ENCODE measurements around the gene NFIC. TPM values are rescaled to one million over a fixed set of nuclear protein-coding genes. Genes with fewer than 3 reads are reported as not detected.
A peak's percentile ranks its signal among the peaks of the same experiment; 100 is the strongest.
"Not testable (repeated sequence)": the region's sequence is repeated elsewhere in the genome, so short reads cannot be mapped to it uniquely, and the experiment has no call there.

Gene NFIC
- polyA plus RNA-seq, 2 donors = 15.4 to 48.1 TPM

DNA sequence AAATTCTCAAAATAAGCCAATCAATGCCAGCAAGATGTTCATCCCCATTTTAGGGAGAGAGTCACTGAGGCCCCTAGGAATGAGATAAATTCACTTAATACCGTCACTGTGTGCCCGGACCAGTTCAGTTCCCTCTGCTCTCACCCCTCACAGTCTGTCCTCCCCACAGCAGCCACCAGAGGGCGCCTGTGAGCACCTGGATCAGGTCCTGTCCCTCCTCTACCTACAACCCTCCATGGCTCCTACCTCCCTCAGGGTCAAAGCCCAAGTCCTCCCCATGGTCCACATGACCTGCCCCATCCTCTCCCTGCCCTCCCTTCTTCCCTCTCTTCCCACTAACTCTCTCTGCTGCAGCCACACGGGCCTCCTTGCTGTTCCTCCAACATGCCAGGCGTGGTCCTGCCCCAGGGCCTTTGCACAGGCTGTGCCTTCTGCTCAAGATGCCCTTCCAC, 42.0 kb upstream of the NFIC start:
- WGBS, 2 donors = 40 to 42% methylated on average over 5 of the region's 5 CpGs
- no peak overlapping the region for H3K27ac ChIP-seq (ENCODE audit: low read depth in 2 of 2, low read length in 1 of 2)
- H3K4me1 ChIP-seq (ENCODE audit: control insufficient read depth in 2 of 2, insufficient read depth in 2 of 2, low read length in 1 of 2) = no peaks in the 10 kb centered on the region

DNA sequence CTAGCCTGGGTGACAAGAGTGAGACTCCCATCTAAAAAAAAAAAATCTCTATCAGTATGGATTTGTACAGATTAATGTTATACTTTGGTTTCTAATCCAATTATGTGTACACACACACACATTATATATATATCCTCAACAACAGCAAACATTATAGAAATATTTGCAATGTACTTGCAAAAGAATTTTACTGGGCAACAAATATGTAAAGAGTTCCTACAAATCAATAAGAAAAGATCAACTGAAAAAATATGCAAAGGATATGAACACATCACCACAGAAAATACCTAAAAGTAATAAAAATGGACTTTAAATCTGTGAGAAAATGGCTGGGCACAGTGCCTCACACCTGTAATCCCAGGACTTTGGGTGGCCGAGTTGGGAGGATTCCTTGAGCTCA, 40.9 kb upstream of the NFIC start:
- 84 to 95% methylated on average over 1 of the region's 1 CpG for WGBS, 2 donors
- no peaks in the 10 kb centered on the region for H3K4me1 ChIP-seq (ENCODE audit: control insufficient read depth in 2 of 2, insufficient read depth in 2 of 2, low read length in 1 of 2)
- no peak overlapping the region for H3K27ac ChIP-seq (ENCODE audit: low read depth in 2 of 2, low read length in 1 of 2)
- H3K9me3 ChIP-seq (ENCODE audit: control insufficient read depth in 2 of 2, insufficient read depth in 1 of 2, low read depth in 1 of 2, low read length in 1 of 2) = peaks cover 0 to 4% of the 10 kb centered on the region in 2 donors
- no peak overlapping the region for H3K4me3 ChIP-seq (ENCODE audit: low read depth in 1 of 2, low read length in 2 of 2)
- no peaks in the 10 kb centered on the region for H3K27me3 ChIP-seq (ENCODE audit: control insufficient read depth in 1 of 2, insufficient read depth in 2 of 2, low read length in 2 of 2)
- H3K36me3 ChIP-seq (ENCODE audit: control insufficient read depth in 2 of 2, insufficient read depth in 2 of 2, low read length in 1 of 2) = no peaks in the 10 kb centered on the region

More for the DNA sequence above, 42.0 kb upstream of the NFIC start:
- Histone ChIP-seq H3K36me3 (ENCODE audit: control insufficient read depth in 2 of 2, insufficient read depth in 2 of 2, low read length in 1 of 2) (no peaks in the 10 kb centered on the region), H3K4me3 (ENCODE audit: low read depth in 1 of 2, low read length in 2 of 2) (no peak overlapping the region), H3K27me3 (ENCODE audit: control insufficient read depth in 1 of 2, insufficient read depth in 2 of 2, low read length in 2 of 2) (no peaks in the 10 kb centered on the region), H3K9me3 (ENCODE audit: control insufficient read depth in 2 of 2, insufficient read depth in 1 of 2, low read depth in 1 of 2, low read length in 1 of 2) (peaks cover 0 to 4% of the 10 kb centered on the region in 2 donors)

DNA sequence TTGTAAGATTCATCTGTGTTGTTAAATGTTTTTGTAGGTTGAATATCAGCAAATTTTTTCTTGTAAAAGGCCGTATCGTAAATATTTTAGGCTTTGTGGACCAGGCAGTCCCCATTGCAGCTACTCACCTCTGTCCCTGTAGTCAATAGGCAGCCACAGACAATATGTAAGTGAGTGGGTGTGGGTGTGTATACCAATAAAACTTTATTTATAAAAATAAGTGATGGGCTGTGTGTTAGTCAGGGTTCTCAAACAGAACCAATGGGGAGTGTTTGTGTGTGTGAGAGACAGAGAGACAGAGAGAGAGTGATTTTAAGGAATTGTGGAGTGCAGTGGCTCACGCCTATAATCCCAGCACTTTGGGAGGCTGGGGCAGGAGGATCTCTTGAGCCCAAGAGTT, 37.6 kb upstream of the NFIC start:
- Histone ChIP-seq H3K27ac (ENCODE audit: low read depth in 2 of 2, low read length in 1 of 2) (no peak overlapping the region), H3K27me3 (ENCODE audit: control insufficient read depth in 1 of 2, insufficient read depth in 2 of 2, low read length in 2 of 2) (no peaks in the 10 kb centered on the region), H3K4me1 (ENCODE audit: control insufficient read depth in 2 of 2, insufficient read depth in 2 of 2, low read length in 1 of 2) (no peaks in the 10 kb centered on the region), H3K36me3 (ENCODE audit: control insufficient read depth in 2 of 2, insufficient read depth in 2 of 2, low read length in 1 of 2) (no peaks in the 10 kb centered on the region), H3K4me3 (ENCODE audit: low read depth in 1 of 2, low read length in 2 of 2) (no peak overlapping the region), H3K9me3 (ENCODE audit: control insufficient read depth in 2 of 2, insufficient read depth in 1 of 2, low read depth in 1 of 2, low read length in 1 of 2) (no peaks in the 10 kb centered on the region)
- WGBS, 2 donors = 94 to 96% methylated on average over 3 of the region's 3 CpGs

DNA sequence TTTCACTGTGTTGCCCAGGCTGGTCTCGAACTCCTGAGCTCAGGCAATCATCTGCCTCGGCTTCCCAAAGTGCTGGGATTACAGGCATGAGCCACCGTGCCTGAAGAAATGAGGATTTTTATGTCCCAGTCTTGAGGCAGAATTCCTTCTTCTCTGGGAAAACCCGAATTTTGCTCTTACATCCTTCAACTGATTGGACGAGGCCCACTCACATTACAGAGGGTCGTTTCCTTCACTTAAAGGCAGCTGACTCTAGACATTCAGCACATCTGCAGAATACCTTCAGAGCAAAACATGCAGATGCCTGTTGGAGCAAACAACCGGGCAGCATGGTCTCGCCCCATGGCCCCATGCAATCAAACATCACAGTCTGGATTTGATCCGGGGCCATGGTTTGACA, 36.3 kb upstream of the NFIC start:
- Histone ChIP-seq H3K27ac (ENCODE audit: low read depth in 2 of 2, low read length in 1 of 2) (no peak overlapping the region), H3K4me3 (ENCODE audit: low read depth in 1 of 2, low read length in 2 of 2) (no peak overlapping the region), H3K9me3 (ENCODE audit: control insufficient read depth in 2 of 2, insufficient read depth in 1 of 2, low read depth in 1 of 2, low read length in 1 of 2) (no peaks in the 10 kb centered on the region), H3K4me1 (ENCODE audit: control insufficient read depth in 2 of 2, insufficient read depth in 2 of 2, low read length in 1 of 2) (no peaks in the 10 kb centered on the region), H3K27me3 (ENCODE audit: control insufficient read depth in 1 of 2, insufficient read depth in 2 of 2, low read length in 2 of 2) (no peaks in the 10 kb centered on the region), H3K36me3 (ENCODE audit: control insufficient read depth in 2 of 2, insufficient read depth in 2 of 2, low read length in 1 of 2) (no peaks in the 10 kb centered on the region)
- WGBS, 2 donors = 62 to 70% methylated on average over 9 of the region's 9 CpGs

DNA sequence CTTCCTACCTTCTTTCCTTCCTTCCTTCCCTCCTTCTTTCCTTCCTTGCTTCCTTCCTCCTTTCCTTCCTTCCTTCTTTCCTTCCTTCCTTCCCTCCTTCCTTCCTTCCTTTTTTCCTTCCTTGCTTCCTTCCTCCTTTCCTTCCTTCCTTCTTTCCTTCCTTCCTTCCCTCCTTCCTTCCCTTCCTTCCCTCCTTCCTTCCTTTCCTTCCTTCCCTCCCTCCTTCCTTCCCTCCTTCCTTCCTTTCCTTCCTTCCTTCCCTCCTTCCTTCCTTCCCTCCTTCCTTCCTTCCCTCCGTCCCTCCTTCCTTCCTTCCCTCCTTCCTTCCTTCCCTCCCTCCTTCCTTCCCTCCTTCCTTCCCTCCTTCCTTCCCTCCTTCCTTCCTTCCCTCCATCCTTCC, 34.2 kb upstream of the NFIC start:
- not testable (repeated sequence) for H3K27me3 ChIP-seq (ENCODE audit: control insufficient read depth in 1 of 2, insufficient read depth in 2 of 2, low read length in 2 of 2); H3K4me3 ChIP-seq (ENCODE audit: low read depth in 1 of 2, low read length in 2 of 2); H3K27ac ChIP-seq (ENCODE audit: low read depth in 2 of 2, low read length in 1 of 2); H3K36me3 ChIP-seq (ENCODE audit: control insufficient read depth in 2 of 2, insufficient read depth in 2 of 2, low read length in 1 of 2); H3K9me3 ChIP-seq (ENCODE audit: control insufficient read depth in 2 of 2, insufficient read depth in 1 of 2, low read depth in 1 of 2, low read length in 1 of 2)
- 80 to 100% methylated on average over 1 of the region's 1 CpG for WGBS, 2 donors
- peaks cover 6 to 15% of the 10 kb centered on the region in 2 donors for H3K4me1 ChIP-seq (ENCODE audit: control insufficient read depth in 2 of 2, insufficient read depth in 2 of 2, low read length in 1 of 2)

DNA sequence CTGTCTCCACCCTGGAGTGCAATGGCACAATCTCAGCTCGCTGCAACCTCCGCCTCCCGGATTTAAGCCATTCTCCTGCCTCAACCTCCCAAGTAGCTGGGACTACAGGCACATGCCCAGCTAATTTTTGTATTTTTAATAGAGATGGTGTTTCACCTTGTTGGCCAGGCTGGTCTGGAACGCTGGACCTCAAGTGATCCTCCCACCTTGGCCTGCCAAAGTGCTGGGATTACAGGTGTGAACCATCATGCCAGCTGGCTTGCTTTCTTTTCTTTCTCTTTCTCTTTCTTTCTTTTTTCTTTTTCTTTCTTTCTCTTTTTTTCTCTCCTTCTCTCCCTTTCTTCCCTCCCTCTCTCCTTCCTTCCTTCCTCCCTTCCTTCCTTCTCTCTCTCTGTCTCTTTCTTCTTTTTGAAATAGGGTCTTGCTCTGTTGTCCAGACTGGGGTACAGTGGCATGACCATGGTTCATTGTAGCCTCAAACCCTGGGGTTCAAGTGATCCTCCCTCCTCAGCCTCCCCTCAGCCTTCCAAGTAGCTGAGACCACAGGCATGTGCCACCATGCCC, 33.3 kb upstream of the NFIC start:
- H3K4me1 ChIP-seq (ENCODE audit: control insufficient read depth in 2 of 2, insufficient read depth in 2 of 2, low read length in 1 of 2) = peaks cover 9 to 19% of the 10 kb centered on the region in 2 donors
- no peaks in the 10 kb centered on the region for H3K36me3 ChIP-seq (ENCODE audit: control insufficient read depth in 2 of 2, insufficient read depth in 2 of 2, low read length in 1 of 2)
- H3K4me3 ChIP-seq (ENCODE audit: low read depth in 1 of 2, low read length in 2 of 2) = no peak overlapping the region
- 61 to 70% methylated on average over 4 of the region's 4 CpGs for WGBS, 2 donors
- peak overlapping the region; percentile 22 to 43 for H3K27ac ChIP-seq (ENCODE audit: low read depth in 2 of 2, low read length in 1 of 2)
- H3K27me3 ChIP-seq (ENCODE audit: control insufficient read depth in 1 of 2, insufficient read depth in 2 of 2, low read length in 2 of 2) = no peaks in the 10 kb centered on the region
- H3K9me3 ChIP-seq (ENCODE audit: control insufficient read depth in 2 of 2, insufficient read depth in 1 of 2, low read depth in 1 of 2, low read length in 1 of 2) = no peaks in the 10 kb centered on the region

DNA sequence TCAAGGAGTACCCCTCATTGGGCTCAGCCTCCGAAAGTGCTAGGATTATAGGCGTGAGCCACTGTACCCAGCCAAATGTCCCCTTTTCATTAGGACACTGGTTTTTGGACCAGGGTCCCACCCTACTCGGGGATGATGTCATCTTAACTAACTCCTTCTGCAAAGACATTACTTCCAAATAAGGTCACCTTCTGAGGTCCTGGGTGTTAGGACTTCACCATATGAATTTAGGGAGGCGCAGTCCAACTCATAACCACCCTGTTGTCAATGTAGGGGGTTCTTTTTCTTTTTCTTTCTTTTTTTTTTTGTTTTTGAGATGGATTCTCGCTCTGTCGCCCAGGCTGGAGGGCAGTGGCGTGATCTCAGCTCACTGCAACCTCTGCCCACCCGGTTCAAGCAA, 32.7 kb upstream of the NFIC start:
- H3K27ac ChIP-seq (ENCODE audit: low read depth in 2 of 2, low read length in 1 of 2) = peak overlapping the region; percentile 22 to 43
- WGBS, 2 donors = 81% methylated on average over 8 of the region's 8 CpGs
- no peaks in the 10 kb centered on the region for H3K9me3 ChIP-seq (ENCODE audit: control insufficient read depth in 2 of 2, insufficient read depth in 1 of 2, low read depth in 1 of 2, low read length in 1 of 2)
- H3K36me3 ChIP-seq (ENCODE audit: control insufficient read depth in 2 of 2, insufficient read depth in 2 of 2, low read length in 1 of 2) = no peaks in the 10 kb centered on the region
- H3K27me3 ChIP-seq (ENCODE audit: control insufficient read depth in 1 of 2, insufficient read depth in 2 of 2, low read length in 2 of 2) = no peaks in the 10 kb centered on the region
- H3K4me3 ChIP-seq (ENCODE audit: low read depth in 1 of 2, low read length in 2 of 2) = no peak overlapping the region
- peaks cover 10 to 22% of the 10 kb centered on the region in 2 donors for H3K4me1 ChIP-seq (ENCODE audit: control insufficient read depth in 2 of 2, insufficient read depth in 2 of 2, low read length in 1 of 2)

DNA sequence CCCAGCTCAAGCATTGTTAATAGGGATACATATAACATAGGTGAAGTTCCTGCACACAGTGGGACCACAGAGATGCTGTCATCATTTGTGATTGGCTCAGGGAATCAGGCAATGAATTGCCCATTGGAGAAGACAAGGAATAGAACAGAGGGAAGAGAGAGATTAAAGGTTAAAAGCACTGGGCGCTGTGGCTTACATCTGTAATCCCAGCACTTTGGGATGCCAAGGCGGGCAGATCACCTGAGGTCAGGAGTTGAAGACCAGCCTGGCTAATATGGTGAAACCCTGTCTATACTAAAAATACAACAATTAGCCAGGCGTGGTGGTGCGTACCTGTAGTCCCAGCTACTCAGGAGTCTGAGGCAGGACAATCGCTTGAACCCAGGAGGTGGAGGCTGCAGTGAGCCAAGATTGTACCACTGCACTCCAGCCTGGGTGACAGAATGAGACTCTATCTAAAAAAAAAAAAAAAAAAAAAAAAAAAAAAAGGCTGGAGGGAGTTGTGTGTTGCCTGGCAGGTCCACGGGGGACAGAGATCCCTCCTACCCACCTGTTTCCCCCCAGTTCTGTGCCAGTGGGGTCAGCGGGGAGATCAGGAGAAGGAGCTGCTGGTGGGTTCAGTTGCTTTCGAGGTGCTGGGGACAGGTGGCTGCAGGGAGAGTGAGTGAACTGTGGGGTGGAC, 31.5 kb upstream of the NFIC start:
- WGBS, 2 donors = 72 to 73% methylated on average over 8 of the region's 8 CpGs

DNA sequence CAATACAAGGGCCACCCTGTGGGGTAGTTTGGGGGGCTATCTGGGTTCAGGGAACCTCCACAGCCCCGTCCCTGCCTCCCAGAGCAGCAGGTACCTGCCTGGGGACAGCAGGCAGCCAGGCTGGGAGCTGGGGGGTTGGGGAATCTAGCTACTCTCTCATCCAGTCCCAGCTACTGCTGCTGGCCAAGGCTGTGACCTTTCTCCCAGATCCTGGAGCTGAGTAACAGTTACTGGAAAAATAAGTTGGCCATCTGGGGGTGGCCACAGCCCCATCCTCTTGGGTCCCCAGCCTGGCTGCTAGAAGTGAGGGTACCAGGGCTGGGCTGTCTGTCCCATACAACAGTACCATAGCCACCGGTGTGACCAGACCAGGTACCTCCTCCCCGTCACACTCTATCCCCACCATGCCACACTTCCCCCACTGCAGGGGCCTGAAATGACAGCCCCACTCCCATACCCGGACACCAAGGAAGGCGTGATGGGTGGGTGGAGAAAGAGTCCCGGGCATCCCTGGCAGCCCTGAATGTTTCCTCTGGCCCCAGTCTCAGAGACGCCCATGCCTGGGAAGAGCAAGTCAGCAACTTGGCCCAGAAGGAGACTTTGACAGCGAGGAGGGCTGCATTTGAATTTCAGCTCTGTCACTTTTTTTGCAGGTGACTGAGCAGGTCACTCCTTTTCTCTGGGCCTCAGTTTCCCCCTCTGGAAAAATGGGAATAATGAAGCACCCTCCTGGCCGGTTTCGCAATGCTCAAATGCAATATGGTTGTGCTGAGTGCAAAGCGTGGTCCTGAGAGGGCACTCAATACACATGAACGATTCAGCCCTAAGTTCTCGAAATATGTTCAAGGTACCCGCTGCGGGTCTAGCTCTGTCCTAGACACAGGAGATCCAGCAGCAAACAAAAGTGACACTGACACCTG, 30.7 kb upstream of the NFIC start:
- H3K36me3 ChIP-seq (ENCODE audit: control insufficient read depth in 2 of 2, insufficient read depth in 2 of 2, low read length in 1 of 2) = no peaks in the 10 kb centered on the region
- H3K4me1 ChIP-seq (ENCODE audit: control insufficient read depth in 2 of 2, insufficient read depth in 2 of 2, low read length in 1 of 2) = peaks cover 13 to 25% of the 10 kb centered on the region in 2 donors
- 71 to 73% methylated on average over 15 of the region's 15 CpGs for WGBS, 2 donors
- no peak overlapping the region for H3K4me3 ChIP-seq (ENCODE audit: low read depth in 1 of 2, low read length in 2 of 2)
- H3K27me3 ChIP-seq (ENCODE audit: control insufficient read depth in 1 of 2, insufficient read depth in 2 of 2, low read length in 2 of 2) = no peaks in the 10 kb centered on the region
- H3K9me3 ChIP-seq (ENCODE audit: control insufficient read depth in 2 of 2, insufficient read depth in 1 of 2, low read depth in 1 of 2, low read length in 1 of 2) = no peaks in the 10 kb centered on the region
- H3K27ac ChIP-seq (ENCODE audit: low read depth in 2 of 2, low read length in 1 of 2) = peak overlapping the region; percentile 72 to 88

More for the DNA sequence above, 31.5 kb upstream of the NFIC start:
- not testable (repeated sequence) for H3K36me3 ChIP-seq (ENCODE audit: control insufficient read depth in 2 of 2, insufficient read depth in 2 of 2, low read length in 1 of 2); H3K27me3 ChIP-seq (ENCODE audit: control insufficient read depth in 1 of 2, insufficient read depth in 2 of 2, low read length in 2 of 2); H3K4me3 ChIP-seq (ENCODE audit: low read depth in 1 of 2, low read length in 2 of 2); H3K9me3 ChIP-seq (ENCODE audit: control insufficient read depth in 2 of 2, insufficient read depth in 1 of 2, low read depth in 1 of 2, low read length in 1 of 2)
- Histone ChIP-seq H3K27ac (ENCODE audit: low read depth in 2 of 2, low read length in 1 of 2) (peak overlapping the region; percentile 72 to 88), H3K4me1 (ENCODE audit: control insufficient read depth in 2 of 2, insufficient read depth in 2 of 2, low read length in 1 of 2) (peaks cover 13 to 25% of the 10 kb centered on the region in 2 donors)
